RWPE2 (cell line): Measurements from ENCODE around the gene TRAF5.
"Not testable (repeated sequence)": the region's sequence is repeated elsewhere in the genome, so short reads cannot be mapped to it uniquely, and the experiment has no call there.

Experiments used
- ATAC-seq: fragments of 200-7000 bp; cut with Tn5 transposase; 3 replicates; pipeline ENCODE4 v1.9.1; 2021; ENCODE audit warnings: low read depth
- DNase-seq: peaks from one replicate; pipeline ENCODE4 v3.0.0-alpha.2; 2020; ENCODE audit warnings: low spot score
- H3K27ac ChIP-seq: fragments of 450-650 bp; 2 replicates; pipeline ENCODE4 v1.5.1; 2017; ENCODE audit warnings: mild to moderate bottlenecking; ENCODE audit not compliant: poor library complexity, severe bottlenecking
- H3K27me3 ChIP-seq: fragments of 250-450 bp; sonication (Bioruptor Pico); 2 replicates; pipeline ENCODE4 v1.5.1; 2021; ENCODE audit warnings: mild to moderate bottlenecking, moderate library complexity; ENCODE audit not compliant: insufficient read depth, poor library complexity, severe bottlenecking
- H3K36me3 ChIP-seq: fragments of 250-450 bp; sonication (Bioruptor Pico); 2 replicates; pipeline ENCODE4 v1.5.1; 2020; ENCODE audit warnings: low read depth, mild to moderate bottlenecking, moderate library complexity
- H3K4me1 ChIP-seq: fragments of 250-450 bp; sonication (Bioruptor Pico); 2 replicates; pipeline ENCODE4 v1.5.1; 2021; ENCODE audit warnings: mild to moderate bottlenecking, moderate library complexity; ENCODE audit not compliant: insufficient read depth, poor library complexity, severe bottlenecking
- H3K4me3 ChIP-seq: fragments of 250-450 bp; sonication (Bioruptor Pico); 2 replicates; pipeline ENCODE4 v1.5.1; 2021; ENCODE audit warnings: mild to moderate bottlenecking, moderate library complexity; ENCODE audit not compliant: severe bottlenecking
- H3K9me3 ChIP-seq: fragments of 250-450 bp; sonication (Bioruptor Pico); 2 replicates; pipeline ENCODE4 v1.5.1; 2021; ENCODE audit warnings: mild to moderate bottlenecking, moderate library complexity; ENCODE audit not compliant: severe bottlenecking
- CTCF ChIP-seq: fragments of 450-650 bp; IDR thresholded peaks from one replicate; pipeline ENCODE4 v1.5.1; 2017; ENCODE audit warnings: mild to moderate bottlenecking, moderate library complexity; ENCODE audit not compliant: poor library complexity, severe bottlenecking

Gene TRAF5

GRCh38 chr1:211348547-211348946 is 21.9 kb downstream of the TRAF5 start:
- Histone ChIP-seq H3K36me3 (no peaks in the 10 kb centered on the region), H3K4me3 (no peak overlapping the region), H3K27me3 (no peaks in the 10 kb centered on the region), H3K27ac (no peak overlapping the region), H3K4me1 (no peaks in the 10 kb centered on the region), H3K9me3 (no peaks in the 10 kb centered on the region)
- DNase-seq (no peak), ATAC-seq (no peak)
- TF ChIP-seq CTCF, result no peak

GRCh38 chr1:211349741-211350140 is 23.1 kb downstream of the TRAF5 start:
- H3K27ac ChIP-seq, result no peak overlapping the region
- no peaks in the 10 kb centered on the region for H3K4me1 ChIP-seq
- H3K4me3 ChIP-seq, result no peak overlapping the region
- no peak for TF ChIP-seq CTCF
- no peaks in the 10 kb centered on the region for H3K27me3 ChIP-seq
- DNase-seq (no peak), ATAC-seq (no peak)
- H3K9me3 ChIP-seq, result no peaks in the 10 kb centered on the region
- no peaks in the 10 kb centered on the region for H3K36me3 ChIP-seq

- not testable (repeated sequence) for H3K4me3 ChIP-seq, ATAC-seq, H3K36me3 ChIP-seq, H3K27me3 ChIP-seq, H3K27ac ChIP-seq, H3K4me1 ChIP-seq, H3K9me3 ChIP-seq, DNase-seq
These were observed 25.4 kb downstream of the TRAF5 start for GRCh38 chr1:211352055-211352454.

- ATAC-seq (no peak), DNase-seq (no peak)
- Histone ChIP-seq H3K9me3 (no peaks in the 10 kb centered on the region), H3K27ac (no peak overlapping the region), H3K36me3 (no peaks in the 10 kb centered on the region), H3K27me3 (no peaks in the 10 kb centered on the region), H3K4me1 (no peaks in the 10 kb centered on the region), H3K4me3 (no peak overlapping the region)
- TF ChIP-seq CTCF, result no peak
These were observed 25.8 kb downstream of the TRAF5 start for GRCh38 chr1:211352465-211352864.

GRCh38 chr1:211352985-211353515 is 26.4 kb downstream of the TRAF5 start:
- no peak for ATAC-seq
- no peak overlapping the region for H3K27ac ChIP-seq
- no peak overlapping the region for H3K4me3 ChIP-seq
- no peaks in the 10 kb centered on the region for H3K4me1 ChIP-seq
- no peaks in the 10 kb centered on the region for H3K36me3 ChIP-seq
- TF ChIP-seq CTCF, result peak; percentile 37
- DNase-seq, result no peak
- no peaks in the 10 kb centered on the region for H3K9me3 ChIP-seq
- H3K27me3 ChIP-seq, result no peaks in the 10 kb centered on the region
